H9 (cell line): ENCODE measurements around the gene USP20. TPM values are rescaled to one million over a fixed set of nuclear protein-coding genes. Genes with fewer than 3 reads are reported as not detected.
A peak's percentile ranks its signal among the peaks of the same experiment; 100 is the strongest.

Experiments
- DNase-seq: peaks from one replicate; pipeline ENCODE4 v3.0.0-alpha.2; 2017
- H2AFZ ChIP-seq: one replicate; pipeline ENCODE4 v1.6.1; 2013; ENCODE audit warnings: mild to moderate bottlenecking, low read length, control low read depth, moderate library complexity
- H2AK5ac ChIP-seq: 2 replicates; pipeline ENCODE4 v1.6.1; 2013; ENCODE audit warnings: low read length, control low read depth, mixed read lengths; ENCODE audit not compliant: insufficient read length
- H2BK120ac ChIP-seq: one replicate; pipeline ENCODE4 v1.6.1; 2013; ENCODE audit warnings: low read depth, mild to moderate bottlenecking, low read length, control low read depth, inconsistent platforms; ENCODE audit not compliant: poor library complexity, severe bottlenecking
- H2BK12ac ChIP-seq: 2 replicates; pipeline ENCODE4 v1.6.1; 2013; ENCODE audit warnings: low read length, control low read depth, mixed read lengths, low read depth; ENCODE audit not compliant: insufficient read length
- H2BK15ac ChIP-seq: 2 replicates; pipeline ENCODE4 v1.6.1; 2013; ENCODE audit warnings: low read depth, low read length, control low read depth
- H2BK20ac ChIP-seq: one replicate; pipeline ENCODE4 v1.6.1; 2013; ENCODE audit warnings: low read depth, mild to moderate bottlenecking, low read length, control low read depth, inconsistent platforms; ENCODE audit not compliant: poor library complexity, severe bottlenecking
- H2BK5ac ChIP-seq: 2 replicates; pipeline ENCODE4 v1.6.1; 2013; ENCODE audit warnings: low read length, control low read depth, mixed read lengths; ENCODE audit not compliant: insufficient read length
- H3K14ac ChIP-seq: 2 replicates; pipeline ENCODE4 v1.6.1; 2013; ENCODE audit warnings: low read length, control low read depth; ENCODE audit not compliant: insufficient read depth
- H3K18ac ChIP-seq: 2 replicates; pipeline ENCODE4 v1.6.1; 2013; ENCODE audit warnings: low read depth, mild to moderate bottlenecking, mixed read lengths, low read length, control low read depth; ENCODE audit not compliant: insufficient read length
- H3K23ac ChIP-seq: 2 replicates; pipeline ENCODE4 v1.6.1; 2013; ENCODE audit warnings: low read length, control low read depth, mixed read lengths, low read depth; ENCODE audit not compliant: insufficient read length
- H3K23me2 ChIP-seq: 2 replicates; pipeline ENCODE4 v1.6.1; 2013; ENCODE audit warnings: low read depth, mild to moderate bottlenecking, mixed read lengths, low read length, control low read depth; ENCODE audit not compliant: insufficient read length, poor library complexity, severe bottlenecking
- H3K27ac ChIP-seq: 2 replicates; pipeline ENCODE4 v1.5.1; 2013; ENCODE audit warnings: low read length, control low read depth, mixed read lengths, low read depth; ENCODE audit not compliant: insufficient read length
- H3K27me3 ChIP-seq: 2 replicates; pipeline ENCODE4 v1.6.1; 2013; ENCODE audit warnings: low read length, control low read depth, inconsistent platforms; ENCODE audit not compliant: insufficient read depth
- H3K4ac ChIP-seq: 2 replicates; pipeline ENCODE4 v1.6.1; 2013; ENCODE audit warnings: low read depth, mild to moderate bottlenecking, control low read depth, inconsistent platforms, low read length, moderate library complexity
- H3K4me1 ChIP-seq: 2 replicates; pipeline ENCODE4 v1.6.1; 2013; ENCODE audit warnings: low read length, control low read depth, inconsistent platforms; ENCODE audit not compliant: insufficient read depth
- H3K4me2 ChIP-seq: 2 replicates; pipeline ENCODE4 v1.6.1; 2013; ENCODE audit warnings: low read length, control low read depth, mixed read lengths; ENCODE audit not compliant: insufficient read length, insufficient read depth
- H3K56ac ChIP-seq: 2 replicates; pipeline ENCODE4 v1.6.1; 2013; ENCODE audit warnings: low read depth, mild to moderate bottlenecking, mixed read lengths, low read length, control low read depth; ENCODE audit not compliant: insufficient read length
- H3K79me1 ChIP-seq: 2 replicates; pipeline ENCODE4 v1.6.1; 2013; ENCODE audit warnings: low read depth, mild to moderate bottlenecking, moderate library complexity, low read length, control low read depth, inconsistent platforms; ENCODE audit not compliant: insufficient read depth, poor library complexity, severe bottlenecking
- H3K79me2 ChIP-seq: 2 replicates; pipeline ENCODE4 v1.6.1; 2013; ENCODE audit warnings: low read length, control low read depth, inconsistent platforms; ENCODE audit not compliant: insufficient read depth
- H3K9ac ChIP-seq: 2 replicates; pipeline ENCODE4 v1.6.1; 2013; ENCODE audit warnings: low read length, control low read depth, mixed read lengths; ENCODE audit not compliant: insufficient read length; ENCODE audit errors: extremely low read depth
- H3K9me3 ChIP-seq: one replicate; pipeline ENCODE4 v1.6.1; 2013; ENCODE audit warnings: low read depth, low read length, inconsistent platforms; ENCODE audit not compliant: control insufficient read depth
- H3T11ph ChIP-seq: one replicate; pipeline ENCODE4 v1.6.1; 2013; ENCODE audit warnings: mild to moderate bottlenecking, low read length, control low read depth, inconsistent platforms
- H4K20me1 ChIP-seq: one replicate; pipeline ENCODE4 v1.6.1; 2013; ENCODE audit not compliant: control insufficient read depth, insufficient read length, insufficient read depth
- H4K5ac ChIP-seq: 2 replicates; pipeline ENCODE4 v1.6.1; 2013; ENCODE audit warnings: low read depth, mild to moderate bottlenecking, mixed read lengths, low read length, control low read depth; ENCODE audit not compliant: insufficient read length
- H4K8ac ChIP-seq: replicated peaks from 2 replicates; pipeline ENCODE4 v1.6.1; 2013; ENCODE audit warnings: low read length, control low read depth, mixed read lengths, low read depth; ENCODE audit not compliant: insufficient read length
- H4K91ac ChIP-seq: 2 replicates; pipeline ENCODE4 v1.6.1; 2013; ENCODE audit warnings: low read depth, mild to moderate bottlenecking, moderate library complexity, mixed read lengths, low read length, control low read depth; ENCODE audit not compliant: insufficient read length
- H3K27ac Mint-ChIP-seq, 3 experiments: 2 replicates in 2 of 3; 3 replicates in 1 of 3; pipeline ENCODE4 v1.8.0; 2020 to 2021; ENCODE audit warnings: mixed read lengths in 3 of 3, mild to moderate bottlenecking in 1 of 3, moderate library complexity in 1 of 3
- H3K27me3 Mint-ChIP-seq: 2 replicates; pipeline ENCODE4 v1.8.0; 2021; ENCODE audit warnings: low read depth, mild to moderate bottlenecking, moderate library complexity, mixed read lengths
- H3K36me3 Mint-ChIP-seq, 3 experiments: 2 replicates in 2 of 3; 3 replicates in 1 of 3; pipeline ENCODE4 v1.8.0; 2020 to 2021; ENCODE audit warnings: low read depth in 3 of 3, mixed read lengths in 3 of 3; ENCODE audit not compliant: insufficient read depth in 1 of 3
- H3K4me1 Mint-ChIP-seq, 2 experiments: 2 replicates each; pipeline ENCODE4 v1.8.0; 2020; ENCODE audit warnings: mixed read lengths in 2 of 2
- H3K4me3 Mint-ChIP-seq, 2 experiments: 2 replicates in 1 of 2; 3 replicates in 1 of 2; pipeline ENCODE4 v1.8.0; 2020 to 2021; ENCODE audit warnings: mild to moderate bottlenecking in 2 of 2, mixed read lengths in 2 of 2, moderate library complexity in 1 of 2
- H3K9me3 Mint-ChIP-seq, 2 experiments: 2 replicates in 1 of 2; 3 replicates in 1 of 2; pipeline ENCODE4 v1.8.0; 2020; ENCODE audit warnings: mild to moderate bottlenecking in 2 of 2, mixed read lengths in 2 of 2, moderate library complexity in 1 of 2
- CTCF ChIP-seq: fragments of 200-600 bp; sonication (generic); conservative IDR thresholded peaks from 3 replicates; pipeline ENCODE4 v1.8.0; 2021; ENCODE audit warnings: antibody characterized with exemption, mild to moderate bottlenecking
- WGBS: extraction: QIAGEN DNeasy Blood & Tissue Kit; methylation state at CpG from one replicate; pipeline ENCODE4 v1.1.7; 2013; ENCODE audit warnings: missing lambda C conversion rate, low lambda C conversion rate, mixed read lengths; ENCODE audit not compliant: insufficient read length; ENCODE audit errors: extremely low coverage; 5-methylcytosine and 5-hydroxymethylcytosine counted together
- total RNA-seq: library from RNA; stranded (reverse); gene quantifications from 2 replicates; pipeline ENCODE4 v1.2.1, GENCODE V29; 2021

The USP20 gene
- total RNA-seq, 1 experiment from 2014 or later, result 20.9 TPM

GRCh38 chr9:129873563-129874190 is 38.4 kb downstream of the USP20 start:
- Histone ChIP-seq H2BK15ac (no peak overlapping the region), H2BK120ac (no peak overlapping the region), H2AFZ (no peak overlapping the region), H3K23ac (no peak overlapping the region), H4K20me1 (no peaks in the 10 kb centered on the region), H3K56ac (no peak overlapping the region), H3K27me3 (no peaks in the 10 kb centered on the region), H3K9ac (no peak overlapping the region), H2BK20ac (no peak overlapping the region), H2AK5ac (no peak overlapping the region), H2BK12ac (no peak overlapping the region), H3K9me3 (no peaks in the 10 kb centered on the region), H2BK5ac (no peak overlapping the region), H3K27ac (no peak overlapping the region), H3K18ac (no peak overlapping the region), H3K79me1 (no peaks in the 10 kb centered on the region), H3T11ph (no peak overlapping the region), H3K23me2 (no peaks in the 10 kb centered on the region), H3K79me2 (no peaks in the 10 kb centered on the region), H4K91ac (no peak overlapping the region), H3K4me1 (no peaks in the 10 kb centered on the region), H3K4ac (no peak overlapping the region), H4K5ac (no peak overlapping the region), H3K4me2 (no peak overlapping the region), H3K14ac (no peak overlapping the region), H4K8ac (no peak overlapping the region)
- H3K27me3 Mint-ChIP-seq, result no peaks in the 10 kb centered on the region
- peaks cover 2 to 18% (median 14%) of the 10 kb centered on the region in 3 experiments; a peak in 6 of 7 replicates for H3K36me3 Mint-ChIP-seq
- H3K4me1 Mint-ChIP-seq, result 0 out of 4 replicates have a peak, but pooled peaks cover 0 to 2% of the 10 kb centered on the region in 2 experiments
- no peaks in the 10 kb centered on the region for H3K9me3 Mint-ChIP-seq
- TF ChIP-seq CTCF, result no peak
- no peak overlapping the region for H3K4me3 Mint-ChIP-seq
- peak; percentile 29 for DNase-seq
- H3K27ac Mint-ChIP-seq, result peak overlapping the region; percentile 34 to 92 (median 78); a peak in 4 of 7 replicates
- WGBS, result no CpG with 5 or more reads among the region's 16 CpGs
